KOPT-K1 (cell line): ENCODE data around the gene ZBTB16.
"Not testable (repeated sequence)": the region's sequence is repeated elsewhere in the genome, so short reads cannot be mapped to it uniquely, and the experiment has no call there.

Source experiments
- H3K27ac ChIP-seq: fragments of 200-600 bp; sonication (generic); 2 replicates; pipeline ENCODE4 v1.5.1; 2016; ENCODE audit warnings: antibody characterized with exemption, mild to moderate bottlenecking, low read depth, low read length; ENCODE audit not compliant: poor library complexity, severe bottlenecking
- H3K36me3 ChIP-seq: fragments of 200-600 bp; sonication (generic); 2 replicates; pipeline ENCODE4 v1.5.1; 2017; ENCODE audit warnings: antibody characterized with exemption, mild to moderate bottlenecking, low read length, moderate library complexity; ENCODE audit not compliant: insufficient read depth
- H3K9me3 ChIP-seq: fragments of 200-600 bp; sonication (generic); 2 replicates; pipeline ENCODE4 v1.5.1; 2017; ENCODE audit warnings: antibody characterized with exemption, low read length, mild to moderate bottlenecking; ENCODE audit not compliant: insufficient read depth, poor library complexity, severe bottlenecking

ZBTB16 gene

DNA sequence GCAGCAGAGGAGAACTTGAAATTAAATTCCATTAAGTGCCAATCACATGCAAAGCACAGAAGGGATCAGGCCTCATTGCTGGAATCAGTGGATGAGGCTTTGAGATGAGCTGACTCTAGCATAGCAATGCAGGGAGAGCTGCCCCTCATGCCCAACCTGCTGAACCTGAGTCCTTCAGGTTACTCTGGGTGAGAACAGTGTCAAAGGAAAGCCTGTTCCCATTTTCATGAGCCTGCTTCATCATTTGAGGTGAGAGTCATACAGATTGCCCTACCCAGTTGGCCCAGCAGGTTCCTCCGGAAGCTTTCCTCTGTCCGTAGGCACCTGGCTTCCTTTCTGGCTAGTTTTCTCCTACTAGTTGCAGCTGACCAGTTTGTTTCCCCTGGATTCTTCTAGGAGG lies 25.9 kb upstream of the ZBTB16 start:
- no peak overlapping the region for H3K27ac ChIP-seq
- no peaks in the 10 kb centered on the region for H3K9me3 ChIP-seq
- no peaks in the 10 kb centered on the region for H3K36me3 ChIP-seq

DNA sequence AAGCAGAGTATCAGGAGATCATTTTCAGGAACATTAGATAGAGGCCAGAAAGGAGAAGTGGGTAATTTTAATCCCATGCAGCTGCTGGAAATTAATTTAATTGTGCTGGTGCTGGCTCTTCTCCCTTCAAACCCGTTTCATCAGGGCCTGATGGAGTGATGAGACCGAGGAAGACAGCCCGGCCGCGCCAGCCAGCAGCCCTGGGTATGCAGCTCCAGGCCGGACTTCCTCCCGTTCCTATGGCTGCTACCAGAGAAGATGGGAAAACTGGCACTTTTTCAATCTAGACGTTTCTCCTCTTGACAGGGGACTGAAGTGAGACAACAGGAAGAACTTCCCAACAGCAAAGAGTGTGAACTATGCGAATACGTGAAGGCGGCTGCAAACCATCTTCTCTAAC lies 24.6 kb upstream of the ZBTB16 start:
- no peak overlapping the region for H3K27ac ChIP-seq
- no peaks in the 10 kb centered on the region for H3K36me3 ChIP-seq
- H3K9me3 ChIP-seq: no peaks in the 10 kb centered on the region

DNA sequence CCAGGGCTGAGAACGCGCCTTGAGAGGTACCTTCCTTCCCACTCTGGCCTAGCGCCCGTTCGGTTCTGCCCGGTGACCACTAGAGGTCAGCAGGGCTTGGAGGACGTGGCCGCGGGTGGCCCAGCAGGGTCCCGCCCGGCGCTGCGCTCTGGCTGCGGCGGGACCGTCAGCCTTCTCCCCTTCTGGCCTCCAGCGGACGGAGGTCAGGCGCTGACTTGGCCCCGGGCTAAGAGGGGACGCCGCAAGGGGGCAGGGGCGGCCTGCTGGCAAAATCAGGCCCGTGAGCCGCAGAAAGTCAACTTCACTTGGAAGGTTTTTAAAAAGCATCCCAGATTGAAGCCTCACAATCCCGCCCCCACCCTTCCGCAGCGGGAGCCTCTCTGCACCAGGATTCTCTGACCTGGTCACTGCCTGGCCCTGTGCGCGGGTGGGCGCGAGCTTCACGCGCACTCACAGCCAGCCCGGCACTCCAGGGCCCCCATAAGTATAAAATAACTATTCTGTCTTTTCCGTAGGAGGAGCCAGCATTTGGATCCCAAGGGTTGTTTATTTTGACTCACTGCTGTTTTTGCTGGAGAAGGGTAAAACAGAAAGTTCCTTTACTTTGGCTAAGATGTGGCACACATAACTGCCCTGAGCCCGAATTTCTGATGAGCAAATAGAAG lies 23.2 kb upstream of the ZBTB16 start:
- Histone ChIP-seq H3K9me3 (no peaks in the 10 kb centered on the region), H3K36me3 (no peaks in the 10 kb centered on the region), H3K27ac (no peak overlapping the region)

DNA sequence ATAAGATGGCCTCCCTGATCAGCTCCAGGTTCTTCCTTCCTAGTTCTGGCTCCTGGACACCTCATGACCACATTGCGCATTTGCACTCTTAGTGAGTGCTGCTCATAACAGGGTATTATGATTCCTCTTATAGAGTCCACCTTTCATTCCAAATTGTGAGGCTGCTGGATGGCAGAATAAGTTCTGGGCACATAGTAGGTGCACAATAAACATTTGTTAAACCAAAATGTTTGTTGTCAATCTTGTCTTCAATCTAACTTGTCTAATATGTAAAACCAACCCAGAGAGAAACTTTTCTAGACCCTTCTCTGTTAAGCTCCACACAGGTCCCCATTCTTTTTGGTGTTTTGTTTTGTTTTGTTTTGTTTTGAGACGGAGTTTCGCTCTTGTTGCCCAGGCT lies 22.6 kb upstream of the ZBTB16 start:
- H3K36me3 ChIP-seq: no peaks in the 10 kb centered on the region
- H3K27ac ChIP-seq: no peak overlapping the region
- H3K9me3 ChIP-seq: no peaks in the 10 kb centered on the region

DNA sequence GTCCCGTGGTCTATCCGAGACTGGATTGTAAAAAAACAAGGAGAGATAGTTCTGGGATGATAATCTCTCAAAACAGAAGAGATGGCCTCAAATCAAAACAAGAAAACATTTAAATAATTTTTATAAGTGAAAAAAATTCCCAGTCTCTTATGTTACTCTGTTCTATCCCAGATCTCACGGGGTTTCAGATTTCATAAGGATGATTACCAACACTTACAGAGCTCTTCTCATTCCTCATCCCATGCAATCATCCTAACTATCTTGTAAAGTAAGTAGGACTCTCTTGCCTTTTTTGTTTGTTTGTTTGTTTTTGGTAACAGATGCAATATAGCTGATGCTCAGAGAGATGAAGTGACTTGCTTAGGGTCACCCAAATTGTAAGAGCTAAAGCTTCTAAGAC lies 20.0 kb upstream of the ZBTB16 start:
- H3K27ac ChIP-seq: no peak overlapping the region
- H3K9me3 ChIP-seq: no peaks in the 10 kb centered on the region
- no peaks in the 10 kb centered on the region for H3K36me3 ChIP-seq

DNA sequence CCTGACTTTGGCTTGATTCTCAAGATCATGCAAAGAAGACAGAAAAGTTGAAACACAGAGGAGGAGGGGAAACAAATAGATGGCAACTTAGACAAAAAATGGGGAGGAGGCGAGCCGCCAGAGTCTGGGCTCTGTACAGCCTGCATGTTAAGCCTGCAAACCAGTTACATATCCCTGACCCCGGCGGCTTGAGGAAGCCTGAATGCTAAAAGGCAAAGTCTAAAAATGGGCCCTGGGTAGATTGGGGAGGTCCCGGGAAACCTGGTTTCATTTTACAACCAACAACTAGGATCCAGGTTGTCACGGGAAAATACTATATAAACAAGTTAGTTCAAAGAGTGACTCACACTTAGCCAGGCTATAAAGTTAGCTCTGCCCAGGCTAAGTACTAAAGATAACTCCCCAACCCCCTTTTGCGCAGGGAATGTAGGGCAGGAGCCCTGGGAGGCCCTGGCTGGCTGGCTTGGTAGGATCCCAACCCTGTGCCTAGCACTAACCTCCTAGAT lies 18.8 kb upstream of the ZBTB16 start:
- Histone ChIP-seq H3K9me3 (no peaks in the 10 kb centered on the region), H3K36me3 (no peaks in the 10 kb centered on the region), H3K27ac (no peak overlapping the region)

DNA sequence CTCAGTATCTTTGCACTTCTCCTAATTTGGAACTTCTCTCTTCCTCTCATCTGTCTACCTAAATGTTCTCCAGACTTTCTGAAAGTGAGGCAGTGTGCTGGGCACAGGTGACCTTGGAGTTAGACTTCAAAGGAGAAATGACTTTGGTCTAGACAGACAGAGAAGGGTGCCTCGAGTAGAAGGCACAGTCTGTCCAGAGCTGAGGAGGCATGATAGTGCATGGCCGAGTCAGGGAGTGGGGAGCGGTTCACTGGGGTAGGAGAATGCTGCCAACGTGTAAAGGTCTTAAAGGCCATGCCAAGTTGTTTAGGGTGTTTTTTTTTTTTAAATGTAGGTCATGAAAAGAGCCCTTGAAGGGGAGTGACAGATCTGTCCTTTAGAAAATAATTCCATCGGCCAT lies 17.3 kb upstream of the ZBTB16 start:
- H3K27ac ChIP-seq: no peak overlapping the region
- no peaks in the 10 kb centered on the region for H3K36me3 ChIP-seq

DNA sequence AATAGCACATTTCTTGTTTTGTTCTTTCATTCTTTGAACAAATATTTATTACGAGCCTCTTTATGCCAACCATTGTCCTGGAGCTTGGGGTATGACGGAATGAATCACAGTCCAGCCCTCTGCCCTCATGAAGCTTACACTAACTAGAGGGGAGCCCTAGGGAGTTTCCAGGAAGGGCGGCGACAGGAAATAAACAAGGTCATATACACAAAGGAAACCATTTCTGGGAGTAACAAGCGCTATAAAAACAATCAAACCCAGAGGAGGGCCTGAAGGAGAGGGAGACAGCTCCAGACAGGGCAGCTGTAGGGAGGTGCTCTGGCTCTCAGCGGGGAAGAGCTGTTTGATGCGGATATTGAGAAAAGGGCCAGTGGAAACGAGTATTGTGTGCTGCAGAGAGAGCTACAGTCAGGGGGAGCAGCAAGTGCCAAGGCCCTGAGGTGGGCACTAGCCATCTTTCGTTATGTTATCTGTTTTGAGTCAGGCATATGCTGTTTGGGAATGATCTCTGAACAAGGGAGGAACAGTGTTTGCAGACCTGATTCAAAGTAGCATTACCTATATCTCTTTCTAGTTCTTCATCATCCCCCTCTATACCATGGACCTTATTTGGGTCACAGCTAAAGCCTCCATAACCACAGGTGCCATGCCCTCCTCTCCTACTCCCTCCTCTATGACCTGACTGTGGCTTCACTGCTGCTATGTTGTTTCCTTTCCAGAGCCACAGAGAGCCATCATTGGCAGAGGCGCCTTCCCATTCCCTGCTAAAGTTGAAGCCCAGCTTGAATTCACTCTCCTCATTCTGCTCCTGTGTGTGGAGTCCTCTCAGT lies 15.3 kb upstream of the ZBTB16 start:
- no peaks in the 10 kb centered on the region for H3K9me3 ChIP-seq
- no peaks in the 10 kb centered on the region for H3K36me3 ChIP-seq
- H3K27ac ChIP-seq: no peak overlapping the region

More for the DNA sequence above, 17.3 kb upstream of the ZBTB16 start:
- no peaks in the 10 kb centered on the region for H3K9me3 ChIP-seq

DNA sequence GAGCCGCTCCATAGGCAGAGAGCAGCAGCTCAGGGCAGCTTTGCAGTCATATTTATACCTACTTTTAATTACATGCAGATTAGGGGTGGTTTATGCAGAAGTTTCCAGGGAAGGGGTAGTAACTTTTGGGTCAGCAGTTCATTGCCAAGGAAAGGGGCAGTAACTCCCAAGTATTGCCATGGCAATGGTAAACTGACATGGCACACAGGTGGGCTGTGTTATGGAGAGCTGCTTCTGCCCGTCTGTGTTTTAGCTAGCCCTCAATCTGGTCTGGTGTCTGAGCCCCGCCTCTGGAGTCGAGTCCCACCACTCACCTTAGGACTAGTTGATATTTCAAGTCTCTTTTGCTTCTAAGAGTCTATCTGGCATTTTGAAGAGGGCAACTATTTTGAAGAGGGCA lies 12.2 kb upstream of the ZBTB16 start:
- no peaks in the 10 kb centered on the region for H3K36me3 ChIP-seq
- no peaks in the 10 kb centered on the region for H3K9me3 ChIP-seq
- no peak overlapping the region for H3K27ac ChIP-seq

DNA sequence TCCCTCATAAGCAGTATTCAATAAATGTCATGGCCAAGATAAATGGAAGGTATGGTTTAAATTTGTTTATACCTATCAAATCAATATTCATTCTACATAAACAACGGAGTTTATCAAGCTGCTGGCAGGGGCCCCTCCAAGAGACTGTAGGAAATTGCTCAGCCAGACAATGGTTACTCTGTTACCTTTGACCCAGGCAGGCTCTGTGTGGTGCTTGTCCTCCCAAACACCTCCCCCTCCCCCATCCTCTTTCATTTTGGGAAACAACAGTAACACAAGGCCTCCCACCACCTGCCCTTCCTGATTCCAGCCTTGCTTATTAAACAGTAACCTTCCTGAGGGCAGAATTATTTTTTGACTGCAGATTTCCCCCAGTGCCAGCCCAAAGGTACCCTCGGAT lies 10.5 kb upstream of the ZBTB16 start:
- Histone ChIP-seq H3K36me3 (no peaks in the 10 kb centered on the region), H3K27ac (no peak overlapping the region)

DNA sequence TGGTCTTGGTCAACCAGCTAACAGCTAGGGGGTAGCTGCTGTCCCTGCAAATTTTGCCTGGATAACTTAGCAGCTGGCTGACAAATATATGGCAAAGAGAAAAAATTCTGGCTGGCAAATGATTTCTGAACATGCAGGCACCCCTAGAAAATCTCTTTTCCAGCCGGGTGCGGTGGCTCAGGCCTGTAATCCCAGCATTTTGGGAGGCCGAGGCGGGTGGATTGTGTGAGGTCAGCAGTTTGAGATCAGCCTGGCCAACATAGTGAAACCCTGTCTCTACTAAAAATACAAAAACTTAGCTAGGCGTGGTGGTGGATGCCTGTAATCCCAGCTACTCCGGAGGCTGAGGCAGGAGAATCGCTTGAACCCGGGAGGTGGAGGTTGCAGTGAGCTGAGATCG lies 9.7 kb upstream of the ZBTB16 start:
- not testable (repeated sequence) for H3K36me3 ChIP-seq, H3K27ac ChIP-seq, H3K9me3 ChIP-seq

More for the DNA sequence above, 10.5 kb upstream of the ZBTB16 start:
- no peaks in the 10 kb centered on the region for H3K9me3 ChIP-seq

DNA sequence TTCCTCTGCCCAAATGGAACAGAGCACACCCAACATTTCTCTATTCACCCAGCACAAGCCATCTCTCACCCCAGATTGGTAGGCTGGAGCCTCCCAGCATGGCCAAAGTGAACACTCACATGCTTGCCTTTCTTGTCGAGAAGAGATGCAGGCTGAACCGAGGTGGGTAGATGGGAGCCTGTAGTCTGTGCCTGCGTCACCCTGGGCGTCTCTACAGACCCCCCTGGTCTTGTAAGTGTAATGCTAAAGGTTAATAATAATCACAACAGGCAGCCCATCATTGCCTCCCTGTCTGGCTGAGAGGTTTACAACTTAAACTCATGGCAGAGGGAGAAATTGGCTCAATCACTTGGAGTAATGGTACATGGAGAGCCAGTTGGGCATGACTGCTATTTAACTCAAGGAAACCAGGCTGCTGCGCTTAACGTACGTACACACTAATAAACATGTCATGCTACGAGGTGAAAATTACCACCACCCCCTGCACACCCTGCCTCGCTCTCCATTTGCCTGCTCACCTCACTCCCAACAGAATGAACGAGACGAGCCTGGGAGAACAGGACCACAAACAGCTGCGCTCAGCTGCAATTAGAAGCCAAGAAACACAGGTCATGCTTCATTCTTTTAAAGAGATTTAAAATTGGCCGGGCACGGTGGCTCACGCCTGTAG lies 9.1 kb upstream of the ZBTB16 start:
- no peaks in the 10 kb centered on the region for H3K36me3 ChIP-seq
- no peak overlapping the region for H3K27ac ChIP-seq
- H3K9me3 ChIP-seq: no peaks in the 10 kb centered on the region

DNA sequence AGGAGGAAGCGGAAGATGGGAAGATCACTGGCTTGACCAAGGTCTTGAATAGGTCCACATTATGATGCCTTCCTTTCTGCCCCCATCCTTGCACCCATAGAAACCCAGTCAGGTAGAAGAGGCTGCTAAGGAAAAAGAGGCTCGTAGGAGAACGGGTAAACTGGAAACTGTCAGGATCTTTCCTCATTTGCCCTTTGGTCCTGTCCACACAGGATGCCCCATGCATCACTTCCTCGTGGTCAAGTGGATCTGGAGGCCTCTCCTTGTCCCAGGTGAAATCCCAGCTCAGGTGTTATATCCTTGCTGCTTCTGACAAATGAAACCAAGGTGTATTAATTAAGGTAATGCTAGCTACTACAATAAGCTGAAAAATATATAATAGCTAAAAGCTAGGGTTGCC lies 8.0 kb upstream of the ZBTB16 start:
- H3K36me3 ChIP-seq: no peaks in the 10 kb centered on the region
- no peak overlapping the region for H3K27ac ChIP-seq
- no peaks in the 10 kb centered on the region for H3K9me3 ChIP-seq

DNA sequence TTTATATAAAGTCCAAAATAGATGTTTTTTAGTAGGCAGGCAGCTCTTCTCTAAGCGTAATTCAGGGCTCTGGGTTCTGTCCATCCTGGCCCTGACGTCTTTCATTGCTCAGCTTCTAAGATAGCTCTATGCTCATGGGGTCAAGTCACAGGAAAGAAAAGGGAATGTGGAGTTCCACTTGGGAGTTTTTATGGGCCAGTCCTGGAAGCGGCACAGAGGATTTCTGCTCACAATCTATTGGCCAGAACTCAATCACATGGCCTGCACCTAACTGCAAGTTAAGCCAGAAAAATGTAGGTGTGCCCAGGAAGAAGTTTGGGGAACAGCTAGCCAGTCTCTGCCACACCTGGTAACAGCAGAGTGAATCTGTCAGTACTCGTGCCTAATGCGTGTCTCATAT lies 7.4 kb upstream of the ZBTB16 start:
- H3K36me3 ChIP-seq: no peaks in the 10 kb centered on the region
- H3K9me3 ChIP-seq: no peaks in the 10 kb centered on the region
- no peak overlapping the region for H3K27ac ChIP-seq

DNA sequence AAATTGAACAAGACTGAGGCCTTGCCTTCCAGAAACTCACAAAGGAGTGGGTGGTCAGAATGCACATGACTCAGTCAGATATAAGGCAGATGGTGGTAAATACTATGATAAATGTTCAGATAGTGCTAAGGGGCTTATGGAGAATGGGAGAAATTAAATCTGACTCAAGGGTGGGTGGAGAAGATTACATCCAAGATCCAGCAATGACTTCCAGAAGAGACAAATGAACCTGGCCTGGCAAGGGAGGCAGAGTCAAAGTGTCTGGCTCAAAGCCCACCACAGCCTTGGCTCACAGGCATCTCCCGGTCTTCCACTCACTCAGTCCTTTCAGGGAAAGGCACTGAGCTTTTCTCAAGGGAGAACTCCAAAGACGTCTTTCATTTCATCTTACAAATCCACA lies 6.1 kb upstream of the ZBTB16 start:
- peaks cover 3% of the 10 kb centered on the region for H3K9me3 ChIP-seq
- H3K27ac ChIP-seq: no peak overlapping the region
- H3K36me3 ChIP-seq: no peaks in the 10 kb centered on the region
